ENCODE measurements around the gene CAAP1. TPM values are rescaled to one million over a fixed set of nuclear protein-coding genes. Genes with fewer than 3 reads are reported as not detected.
"Not testable (repeated sequence)": the region's sequence is repeated elsewhere in the genome, so short reads cannot be mapped to it uniquely, and the experiment has no call there.

The CAAP1 gene
- total and polyA plus RNA-seq, 7 experiments from 2014 or later: 11.8 to 19.6 (median 14.2) TPM

DNA sequence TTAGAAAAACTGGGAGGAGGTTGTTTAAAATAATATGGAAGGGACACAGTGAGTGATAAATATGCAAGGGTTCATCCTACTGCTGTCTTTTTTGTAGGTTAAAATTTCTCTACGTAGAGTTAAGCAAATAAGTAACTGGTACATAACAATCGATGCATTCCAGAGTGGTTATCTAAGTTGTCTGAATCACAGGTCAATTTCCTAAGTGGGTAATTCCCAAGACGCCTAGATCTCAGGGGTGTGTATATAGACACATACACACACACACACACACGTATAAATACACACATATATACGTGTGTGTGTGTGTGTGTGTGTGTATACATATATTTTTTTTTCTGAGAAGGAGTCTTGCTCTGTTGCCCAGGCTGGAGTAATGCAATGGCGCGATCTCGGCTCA is 22.3 kb downstream of the CAAP1 start:
- intact Hi-C loops (cut with micrococcal nuclease): no loop called here
- ChIA-PET CTCF (no interaction called here), POLR2A (no interaction called here)
- no peak overlapping the region for H3K27ac Mint-ChIP-seq
- H3K4me3 Mint-ChIP-seq: no peak overlapping the region
- Histone ChIP-seq H3K27ac (ENCODE audit: low read depth, low read length) (no peak overlapping the region), H3K9me3 (ENCODE audit: control insufficient read depth in 2 of 3, low read length in 3 of 3) (no peaks in the 10 kb centered on the region), H3K27me3 (ENCODE audit: control insufficient read depth in 2 of 2, insufficient read depth in 2 of 2, low read length in 2 of 2) (no peaks in the 10 kb centered on the region), H3K4me3 (ENCODE audit: low read length) (no peak overlapping the region), H3K36me3 (ENCODE audit: control insufficient read depth in 2 of 3, insufficient read depth in 3 of 3, low read length in 3 of 3) (peaks cover 0 to 5% (median 0%) of the 10 kb centered on the region in 3 experiments), H3K4me1 (ENCODE audit: control insufficient read depth in 2 of 2, insufficient read depth in 2 of 2, low read length in 2 of 2) (no peaks in the 10 kb centered on the region)
- H3K36me3 Mint-ChIP-seq: peaks cover 0 to 28% (median 4%) of the 10 kb centered on the region in 5 donors
- no peak for DNase-seq
- ATAC-seq: no peak
- H3K4me1 Mint-ChIP-seq: peaks cover 0 to 1% (median 0%) of the 10 kb centered on the region in 7 donors
- H3K9me3 Mint-ChIP-seq: no peaks in the 10 kb centered on the region
- H3K27me3 Mint-ChIP-seq: no peaks in the 10 kb centered on the region

DNA sequence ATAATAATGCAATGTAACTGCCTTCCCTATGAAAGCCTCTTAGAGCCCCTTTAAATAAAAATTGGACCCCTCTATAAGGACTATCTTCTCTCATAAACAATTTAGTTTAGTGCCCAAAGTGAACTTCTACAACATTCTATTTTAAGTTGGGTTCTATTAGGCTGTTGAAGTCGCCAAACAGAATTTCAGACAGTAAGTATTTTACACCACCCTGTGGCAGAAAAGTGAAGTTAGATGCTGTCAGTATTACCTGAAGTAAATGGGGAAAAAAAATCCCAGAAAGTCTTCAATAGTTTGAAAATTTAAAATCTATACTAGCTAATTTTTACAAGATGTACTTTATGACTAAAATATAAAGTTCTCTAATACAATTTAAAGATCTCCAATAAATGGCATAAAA is 29.5 kb downstream of the CAAP1 start:
- Mint-ChIP-seq H3K36me3 (peaks cover 5 to 20% (median 10%) of the 10 kb centered on the region in 5 donors), H3K4me3 (no peak overlapping the region), H3K27ac (peak overlapping the region in 1 of 9 donors; percentile 64), H3K27me3 (no peaks in the 10 kb centered on the region), H3K4me1 (peaks cover 0 to 4% (median 0%) of the 10 kb centered on the region in 7 donors), H3K9me3 (no peaks in the 10 kb centered on the region)
- intact Hi-C loops (cut with micrococcal nuclease): loop anchor here in 1 of 2 donors (1.0 kb wide), 1 partner anchor 119 kb away; no protein-coding TSS in a partner anchor
- H3K4me3 ChIP-seq (ENCODE audit: low read length): no peak overlapping the region
- no peaks in the 10 kb centered on the region for H3K27me3 ChIP-seq (ENCODE audit: control insufficient read depth in 2 of 2, insufficient read depth in 2 of 2, low read length in 2 of 2)
- CTCF ChIA-PET: no interaction called here
- H3K27ac ChIP-seq (ENCODE audit: low read depth, low read length): no peak overlapping the region
- no peak for ATAC-seq
- POLR2A ChIA-PET: no interaction called here
- no peaks in the 10 kb centered on the region for H3K9me3 ChIP-seq (ENCODE audit: control insufficient read depth in 2 of 3, low read length in 3 of 3)
- DNase-seq: no peak
- H3K36me3 ChIP-seq (ENCODE audit: control insufficient read depth in 2 of 3, insufficient read depth in 3 of 3, low read length in 3 of 3): peaks cover 0 to 10% (median 0%) of the 10 kb centered on the region in 3 experiments
- H3K4me1 ChIP-seq (ENCODE audit: control insufficient read depth in 2 of 2, insufficient read depth in 2 of 2, low read length in 2 of 2): no peaks in the 10 kb centered on the region

DNA sequence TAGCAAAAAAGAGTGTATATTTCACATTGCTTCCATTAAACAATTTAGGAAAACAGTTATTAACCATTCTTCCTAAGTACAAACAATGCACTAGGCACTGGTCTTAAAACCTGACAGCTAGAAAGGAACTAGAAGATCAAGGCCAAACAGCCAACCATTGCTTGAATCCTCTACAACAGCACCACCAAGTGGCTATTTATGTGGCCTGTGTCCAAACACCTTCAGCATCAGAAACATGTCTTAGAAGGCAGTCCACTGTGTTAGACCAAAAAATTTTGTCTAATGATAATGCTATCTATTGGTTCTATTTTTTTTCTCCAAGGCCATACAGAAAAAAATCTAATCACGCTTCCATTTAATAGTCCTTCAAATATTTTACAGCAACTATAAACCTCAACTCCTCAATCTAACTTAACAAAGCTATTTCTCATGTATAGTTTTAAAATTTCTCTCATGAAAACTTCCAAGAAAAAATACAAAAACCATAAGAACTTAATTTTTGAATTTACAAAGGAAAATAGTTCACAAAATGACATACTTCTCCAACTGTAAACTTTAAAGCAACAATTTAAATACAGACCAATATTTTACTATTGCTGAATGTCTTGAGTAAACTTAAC is 36.1 kb downstream of the CAAP1 start:
- Histone ChIP-seq H3K36me3 (ENCODE audit: control insufficient read depth in 2 of 3, insufficient read depth in 3 of 3, low read length in 3 of 3) (peaks cover 6 to 10% (median 8%) of the 10 kb centered on the region in 3 experiments), H3K9me3 (ENCODE audit: control insufficient read depth in 2 of 3, low read length in 3 of 3) (no peaks in the 10 kb centered on the region), H3K4me3 (ENCODE audit: low read length) (no peak overlapping the region), H3K27me3 (ENCODE audit: control insufficient read depth in 2 of 2, insufficient read depth in 2 of 2, low read length in 2 of 2) (no peaks in the 10 kb centered on the region), H3K27ac (ENCODE audit: low read depth, low read length) (no peak overlapping the region), H3K4me1 (ENCODE audit: control insufficient read depth in 2 of 2, insufficient read depth in 2 of 2, low read length in 2 of 2) (no peaks in the 10 kb centered on the region)
- CTCF ChIA-PET: no interaction called here
- Mint-ChIP-seq H3K27me3 (no peaks in the 10 kb centered on the region), H3K36me3 (peaks cover 5 to 31% (median 21%) of the 10 kb centered on the region in 5 donors), H3K4me1 (peaks cover 0 to 4% (median 0%) of the 10 kb centered on the region in 7 donors), H3K27ac (no peak overlapping the region), H3K9me3 (no peaks in the 10 kb centered on the region), H3K4me3 (no peak overlapping the region)
- intact Hi-C loops (cut with micrococcal nuclease): loop anchor here in 1 of 2 donors (1.0 kb wide), 1 partner anchor 112 kb away; no protein-coding TSS in a partner anchor
- POLR2A ChIA-PET: no interaction called here
- DNase-seq: peak in 1 of 9 donors; percentile 15
- ATAC-seq: no peak

DNA sequence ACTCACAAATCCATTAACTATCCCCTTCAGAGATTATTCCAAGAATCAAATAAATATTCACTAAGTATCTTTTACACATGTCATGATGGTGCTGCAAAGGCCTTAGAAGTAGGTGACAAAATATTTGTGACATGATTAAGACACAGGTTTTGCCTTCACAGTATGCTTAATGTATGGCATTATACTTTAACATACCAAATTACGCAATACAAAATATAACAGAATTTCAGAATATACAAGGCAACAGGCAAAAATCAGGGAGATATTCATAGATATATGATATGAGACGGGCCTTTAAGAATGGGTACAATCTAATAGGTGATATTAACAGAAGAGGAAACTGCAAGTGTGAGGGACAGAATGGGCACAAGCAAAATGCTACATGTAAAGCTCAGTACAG is 41.6 kb downstream of the CAAP1 start:
- H3K36me3 Mint-ChIP-seq: peaks cover 0 to 40% (median 26%) of the 10 kb centered on the region in 5 donors
- no peaks in the 10 kb centered on the region for H3K27me3 Mint-ChIP-seq
- intact Hi-C loops (cut with micrococcal nuclease): no loop called here
- CTCF ChIA-PET: no interaction called here
- Histone ChIP-seq H3K27ac (ENCODE audit: low read depth, low read length) (no peak overlapping the region), H3K4me1 (ENCODE audit: control insufficient read depth in 2 of 2, insufficient read depth in 2 of 2, low read length in 2 of 2) (no peaks in the 10 kb centered on the region), H3K9me3 (ENCODE audit: control insufficient read depth in 2 of 3, low read length in 3 of 3) (no peaks in the 10 kb centered on the region), H3K36me3 (ENCODE audit: control insufficient read depth in 2 of 3, insufficient read depth in 3 of 3, low read length in 3 of 3) (peaks cover 6 to 8% (median 8%) of the 10 kb centered on the region in 3 experiments), H3K27me3 (ENCODE audit: control insufficient read depth in 2 of 2, insufficient read depth in 2 of 2, low read length in 2 of 2) (no peaks in the 10 kb centered on the region), H3K4me3 (ENCODE audit: low read length) (no peak overlapping the region)
- no peak overlapping the region for H3K4me3 Mint-ChIP-seq
- H3K9me3 Mint-ChIP-seq: no peaks in the 10 kb centered on the region
- H3K27ac Mint-ChIP-seq: no peak overlapping the region
- peaks cover 0 to 4% (median 0%) of the 10 kb centered on the region in 7 donors for H3K4me1 Mint-ChIP-seq
- POLR2A ChIA-PET: no interaction called here
- DNase-seq: no peak
- ATAC-seq: no peak

DNA sequence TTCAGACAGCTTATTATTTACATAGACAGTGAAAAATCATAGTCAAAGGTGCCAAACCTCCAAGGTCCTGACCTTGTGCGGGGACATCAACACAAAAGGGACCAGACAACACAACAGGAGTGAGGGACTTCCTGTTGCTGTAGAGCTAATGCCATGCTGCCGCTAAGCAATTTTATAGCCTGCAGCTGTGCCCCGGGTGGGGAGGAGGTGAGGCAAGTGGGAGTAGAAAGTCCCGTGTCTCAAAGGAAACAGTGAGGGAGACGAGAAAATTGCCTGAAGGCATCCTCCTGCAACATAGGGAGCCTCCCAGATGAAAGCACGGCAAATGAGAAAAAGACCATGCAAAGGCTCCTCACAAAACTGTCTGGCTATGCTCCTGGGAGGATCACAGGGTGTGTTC is 58.8 kb downstream of the CAAP1 start:
- no peaks in the 10 kb centered on the region for H3K9me3 ChIP-seq (ENCODE audit: control insufficient read depth in 2 of 3, low read length in 3 of 3)
- H3K27me3 ChIP-seq (ENCODE audit: control insufficient read depth in 2 of 2, insufficient read depth in 2 of 2, low read length in 2 of 2): no peaks in the 10 kb centered on the region
- Mint-ChIP-seq H3K27ac (no peak overlapping the region), H3K4me1 (peaks cover 0 to 12% (median 0%) of the 10 kb centered on the region in 7 donors), H3K9me3 (peaks cover 0 to 2% (median 0%) of the 10 kb centered on the region in 11 donors), H3K27me3 (no peaks in the 10 kb centered on the region), H3K4me3 (no peak overlapping the region), H3K36me3 (peaks cover 0 to 35% (median 12%) of the 10 kb centered on the region in 5 donors)
- ChIA-PET CTCF (no interaction called here), POLR2A (no interaction called here)
- no peaks in the 10 kb centered on the region for H3K4me1 ChIP-seq (ENCODE audit: control insufficient read depth in 2 of 2, insufficient read depth in 2 of 2, low read length in 2 of 2)
- no peak for ATAC-seq
- DNase-seq: no peak
- no peaks in the 10 kb centered on the region for H3K36me3 ChIP-seq (ENCODE audit: control insufficient read depth in 2 of 3, insufficient read depth in 3 of 3, low read length in 3 of 3)
- H3K27ac ChIP-seq (ENCODE audit: low read depth, low read length): no peak overlapping the region
- intact Hi-C loops (cut with micrococcal nuclease): no loop called here
- H3K4me3 ChIP-seq (ENCODE audit: low read length): no peak overlapping the region

DNA sequence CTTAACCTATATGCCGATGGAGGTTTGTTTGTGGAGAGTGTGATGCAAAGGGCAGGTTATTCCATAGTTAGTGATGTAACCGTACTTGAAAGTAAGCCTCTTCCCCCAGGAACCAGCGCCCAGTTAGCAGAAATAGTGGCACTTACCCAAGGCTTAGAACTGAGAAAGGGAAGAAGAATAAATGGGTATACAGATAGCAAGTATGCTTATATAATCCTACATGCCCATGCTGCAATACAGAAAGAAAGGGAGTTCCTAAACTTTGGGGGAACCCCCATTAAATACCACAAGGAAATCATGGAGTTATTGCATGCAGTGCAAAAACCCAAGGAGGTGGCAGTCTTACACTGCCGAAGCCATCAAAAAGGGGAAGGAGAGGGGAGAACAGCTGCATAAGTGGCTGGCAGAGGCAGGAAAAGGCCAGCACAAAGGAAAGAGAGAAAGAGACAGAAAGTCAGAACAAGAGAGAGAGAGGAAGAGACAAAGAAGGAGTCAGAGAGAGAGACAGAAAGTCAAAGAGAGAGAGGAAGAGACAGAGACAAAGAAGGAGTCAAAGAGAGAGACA is 64.1 kb downstream of the CAAP1 start:
- H3K9me3 Mint-ChIP-seq; H3K27me3 Mint-ChIP-seq; H3K27ac ChIP-seq (ENCODE audit: low read depth, low read length); POLR2A ChIA-PET; intact Hi-C loops (cut with micrococcal nuclease); CTCF ChIA-PET; H3K4me1 ChIP-seq (ENCODE audit: control insufficient read depth in 2 of 2, insufficient read depth in 2 of 2, low read length in 2 of 2); H3K36me3 ChIP-seq (ENCODE audit: control insufficient read depth in 2 of 3, insufficient read depth in 3 of 3, low read length in 3 of 3); H3K4me1 Mint-ChIP-seq; DNase-seq; ATAC-seq; H3K27ac Mint-ChIP-seq; H3K4me3 ChIP-seq (ENCODE audit: low read length); H3K4me3 Mint-ChIP-seq; H3K9me3 ChIP-seq (ENCODE audit: control insufficient read depth in 2 of 3, low read length in 3 of 3); H3K27me3 ChIP-seq (ENCODE audit: control insufficient read depth in 2 of 2, insufficient read depth in 2 of 2, low read length in 2 of 2): not testable (repeated sequence)
- peaks cover 0 to 12% (median 0%) of the 10 kb centered on the region in 5 donors for H3K36me3 Mint-ChIP-seq

DNA sequence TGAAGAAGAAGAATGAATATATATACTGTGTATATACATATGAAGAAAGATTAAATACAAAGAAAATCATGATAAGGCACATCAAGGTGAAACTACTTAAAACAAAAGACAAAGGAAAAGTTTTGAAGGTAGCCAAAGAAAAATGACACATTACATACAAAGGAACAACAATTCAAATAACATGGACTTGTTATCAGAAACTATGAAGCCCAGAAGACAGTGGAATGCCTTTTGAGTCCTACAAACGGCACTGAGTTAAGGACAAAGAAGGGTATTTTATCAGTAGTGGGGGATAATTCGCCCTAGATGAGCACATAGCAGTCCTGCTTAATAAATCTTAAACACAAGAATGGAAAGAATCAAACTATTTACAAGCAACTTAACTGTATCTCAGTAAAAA is 77.8 kb downstream of the CAAP1 start:
- Histone ChIP-seq H3K9me3 (ENCODE audit: control insufficient read depth in 2 of 3, low read length in 3 of 3) (no peaks in the 10 kb centered on the region), H3K4me3 (ENCODE audit: low read length) (no peak overlapping the region), H3K27me3 (ENCODE audit: control insufficient read depth in 2 of 2, insufficient read depth in 2 of 2, low read length in 2 of 2) (peaks cover 0 to 2% of the 10 kb centered on the region in 2 donors), H3K27ac (ENCODE audit: low read depth, low read length) (no peak overlapping the region), H3K36me3 (ENCODE audit: control insufficient read depth in 2 of 3, insufficient read depth in 3 of 3, low read length in 3 of 3) (no peaks in the 10 kb centered on the region), H3K4me1 (ENCODE audit: control insufficient read depth in 2 of 2, insufficient read depth in 2 of 2, low read length in 2 of 2) (no peaks in the 10 kb centered on the region)
- DNase-seq (no peak), ATAC-seq (no peak)
- H3K27me3 Mint-ChIP-seq: peaks cover 0 to 14% (median 0%) of the 10 kb centered on the region in 5 donors
- intact Hi-C loops (cut with micrococcal nuclease): no loop called here
- CTCF ChIA-PET: no interaction called here
- no peak overlapping the region for H3K4me3 Mint-ChIP-seq
- no peaks in the 10 kb centered on the region for H3K4me1 Mint-ChIP-seq
- H3K27ac Mint-ChIP-seq: no peak overlapping the region
- POLR2A ChIA-PET: no interaction called here
- H3K36me3 Mint-ChIP-seq: no peaks in the 10 kb centered on the region
- no peaks in the 10 kb centered on the region for H3K9me3 Mint-ChIP-seq
